HT1080 (cell line): ENCODE measurements around the gene CNTD1. TPM values are rescaled to one million over a fixed set of nuclear protein-coding genes. Genes with fewer than 3 reads are reported as not detected.
A peak's percentile ranks its signal among the peaks of the same experiment; 100 is the strongest.

Source experiments
- DNase-seq: peaks from one replicate; pipeline ENCODE4 v3.0.0-alpha.2; 2015; ENCODE audit warnings: low read depth
- total RNA-seq: library from RNA; depleted of rRNA; stranded (reverse); fragments of >200 nt; shearing (Covaris generic); gene quantifications from 2 replicates; pipeline ENCODE4 v1.2.3, GENCODE V29; 2014

Gene CNTD1
- total RNA-seq, 1 experiment from 2014 or later = 0.13 TPM

GRCh38 chr17:42803074-42803883, 4.6 kb downstream of the CNTD1 start:
- no peak for DNase-seq

- no peak for DNase-seq
Measured at GRCh38 chr17:42804918-42805367, 6.3 kb downstream of the CNTD1 start.

- DNase-seq = no peak
Measured at GRCh38 chr17:42806249-42806648, 7.6 kb downstream of the CNTD1 start.

GRCh38 chr17:42809250-42809649, 10.6 kb downstream of the CNTD1 start:
- peak; percentile 70 for DNase-seq

GRCh38 chr17:42814633-42815399, 16.2 kb downstream of the CNTD1 start:
- DNase-seq = peak; percentile 97

GRCh38 chr17:42817866-42818265, 19.2 kb downstream of the CNTD1 start:
- DNase-seq = peak; percentile 74

- DNase-seq = no peak
Measured at GRCh38 chr17:42818379-42818778, 19.7 kb downstream of the CNTD1 start.

GRCh38 chr17:42819939-42820535, 21.4 kb downstream of the CNTD1 start:
- DNase-seq = peak; percentile 48

GRCh38 chr17:42821176-42821575, 22.5 kb downstream of the CNTD1 start:
- no peak for DNase-seq

GRCh38 chr17:42827472-42827871, 28.8 kb downstream of the CNTD1 start:
- DNase-seq = no peak

GRCh38 chr17:42830971-42831370, 32.3 kb downstream of the CNTD1 start:
- DNase-seq = no peak

- no peak for DNase-seq
Measured at GRCh38 chr17:42832213-42832933, 33.7 kb downstream of the CNTD1 start.

- DNase-seq = peak; percentile 83
Measured at GRCh38 chr17:42832934-42833766, 34.5 kb downstream of the CNTD1 start, which contains the start of gene PSME3. PSME3 (plus strand) TSS chr17:42833397; CDS start chr17:42833632, 235 bp downstream.

- no peak for DNase-seq
Measured at GRCh38 chr17:42833767-42834422, 35.2 kb downstream of the CNTD1 start.

- no peak for DNase-seq
Measured at GRCh38 chr17:42835732-42836131, 37.1 kb downstream of the CNTD1 start.

- no peak for DNase-seq
Measured at GRCh38 chr17:42841975-42842685, 43.5 kb downstream of the CNTD1 start.

GRCh38 chr17:42843358-42843934, 44.8 kb downstream of the CNTD1 start:
- DNase-seq = peak; percentile 44

- no peak for DNase-seq
Measured at GRCh38 chr17:42844271-42844670, 45.6 kb downstream of the CNTD1 start, which contains the start of gene AOC2. AOC2 (plus strand) TSS chr17:42844580; CDS start chr17:42844627, 47 bp downstream.
